NCI-H146 treated with DMSO at 0.1 percent for 48 hours (cell line): ENCODE results near the gene NXF3.
"Not testable (repeated sequence)": the region's sequence is repeated elsewhere in the genome, so short reads cannot be mapped to it uniquely, and the experiment has no call there.

Experiments used
- DNase-seq: peaks from one replicate; lab custom pipeline; 2025; ENCODE audit not compliant: unreplicated experiment; lab: John Stamatoyannopoulos, UW

The NXF3 gene, protein sequence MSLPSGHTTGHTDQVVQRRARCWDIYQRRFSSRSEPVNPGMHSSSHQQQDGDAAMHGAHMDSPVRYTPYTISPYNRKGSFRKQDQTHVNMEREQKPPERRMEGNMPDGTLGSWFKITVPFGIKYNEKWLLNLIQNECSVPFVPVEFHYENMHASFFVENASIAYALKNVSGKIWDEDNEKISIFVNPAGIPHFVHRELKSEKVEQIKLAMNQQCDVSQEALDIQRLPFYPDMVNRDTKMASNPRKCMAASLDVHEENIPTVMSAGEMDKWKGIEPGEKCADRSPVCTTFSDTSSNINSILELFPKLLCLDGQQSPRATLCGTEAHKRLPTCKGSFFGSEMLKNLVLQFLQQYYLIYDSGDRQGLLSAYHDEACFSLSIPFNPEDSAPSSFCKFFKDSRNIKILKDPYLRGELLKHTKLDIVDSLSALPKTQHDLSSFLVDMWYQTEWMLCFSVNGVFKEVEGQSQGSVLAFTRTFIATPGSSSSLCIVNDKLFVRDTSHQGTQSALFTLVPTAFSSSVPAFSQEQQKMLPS

DNA sequence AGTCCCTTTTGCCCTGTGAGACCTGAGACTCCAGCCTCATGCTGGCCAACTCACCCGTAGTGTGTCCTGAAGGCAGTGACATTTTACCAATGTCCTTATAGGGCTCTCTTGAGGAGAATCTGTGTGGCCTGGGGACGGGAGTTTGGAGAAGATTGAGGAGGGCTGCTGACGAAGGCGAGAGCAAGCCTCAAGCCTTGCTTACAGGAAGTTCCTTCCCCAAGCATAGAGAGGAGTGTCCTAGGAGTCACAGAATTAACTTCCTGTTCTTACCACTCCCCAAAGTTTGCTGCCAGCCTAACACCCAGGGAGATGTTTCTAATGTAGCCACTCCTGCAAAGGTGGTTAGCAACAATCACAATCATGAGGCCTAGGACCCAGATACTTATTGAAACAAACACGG is at the start of gene NXF3:
TSS of gene NXF3 (minus strand) at position 202 of the 400 bp plus-strand sequence. CDS start at position 82, 120 bp downstream.
- DNase-seq = no peak

DNA sequence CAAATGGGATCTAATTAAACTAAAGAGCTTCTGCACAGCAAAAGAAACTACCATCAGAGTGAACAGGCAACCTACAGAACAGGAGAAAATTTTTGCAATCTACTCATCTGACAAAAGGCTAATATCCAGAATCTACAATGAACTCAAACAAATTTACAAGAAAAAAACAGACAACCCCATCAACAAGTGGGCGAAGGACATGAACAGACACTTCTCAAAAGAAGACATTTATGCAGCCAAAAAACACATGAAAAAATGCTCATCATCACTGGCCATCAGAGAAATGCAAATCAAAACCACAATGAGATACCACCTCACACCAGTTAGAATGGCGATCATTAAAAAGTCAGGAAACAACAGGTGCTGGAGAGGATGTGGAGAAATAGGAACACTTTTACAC is 43.6 kb upstream of the NXF3 start:
- not testable (repeated sequence) for DNase-seq

DNA sequence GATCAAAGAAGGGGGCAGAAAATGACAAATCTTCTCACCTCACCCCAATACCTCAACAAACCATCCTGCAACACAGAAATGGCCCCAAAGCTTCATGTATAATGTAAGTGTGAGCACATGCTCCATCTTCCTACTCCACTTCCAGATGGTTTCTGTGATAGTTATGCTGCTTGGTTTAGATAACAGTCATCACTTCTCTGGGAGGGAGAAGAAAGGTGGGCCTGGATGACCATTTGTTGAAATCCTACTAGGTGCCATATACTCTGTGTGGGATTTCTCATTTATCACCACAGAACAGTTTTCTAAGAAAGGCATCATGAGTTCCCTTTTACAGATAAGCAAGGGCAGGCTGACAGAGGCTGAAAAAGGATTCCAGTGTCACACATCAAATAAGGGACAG is 31.3 kb upstream of the NXF3 start:
- DNase-seq = no peak

DNA sequence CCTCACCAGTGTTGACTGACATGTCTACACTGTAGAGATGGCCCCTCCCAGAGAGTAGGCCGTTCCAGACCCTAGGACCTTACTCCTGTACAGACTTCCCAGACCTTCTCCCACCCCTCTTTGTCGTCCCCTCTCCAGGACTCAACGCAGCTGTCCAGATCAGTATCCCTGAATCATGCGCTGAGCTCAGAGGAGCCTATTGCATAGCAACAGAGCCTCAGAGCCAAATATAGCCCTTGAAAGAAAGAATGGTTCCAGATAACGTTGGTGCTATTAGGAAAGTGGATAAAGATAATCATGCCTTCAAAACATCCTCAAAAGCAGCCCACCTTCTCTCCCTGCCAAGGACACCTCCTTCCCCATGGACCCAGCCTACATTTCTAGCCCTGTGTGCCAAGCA is 27.8 kb upstream of the NXF3 start:
- DNase-seq = no peak

DNA sequence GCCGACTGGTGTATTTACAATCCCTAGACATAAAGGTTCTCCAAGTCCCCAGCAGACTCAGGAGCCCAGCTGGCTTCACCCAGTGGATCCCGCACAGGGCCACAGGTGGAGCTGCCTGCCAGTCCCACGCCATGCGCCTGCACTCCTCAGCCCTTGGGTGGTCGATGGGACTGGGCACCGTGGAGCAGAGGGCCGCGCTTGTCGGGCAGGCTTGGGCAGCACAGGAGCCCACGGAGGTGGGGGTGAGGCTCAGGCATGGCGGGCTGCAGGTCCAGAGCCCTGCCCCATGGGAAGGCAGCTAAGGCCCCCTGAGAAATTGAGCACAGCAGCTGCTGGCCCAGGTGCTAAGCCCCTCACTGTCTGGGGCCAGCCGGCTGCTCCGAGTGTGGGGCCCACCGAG is 24.0 kb upstream of the NXF3 start:
- not testable (repeated sequence) for DNase-seq

DNA sequence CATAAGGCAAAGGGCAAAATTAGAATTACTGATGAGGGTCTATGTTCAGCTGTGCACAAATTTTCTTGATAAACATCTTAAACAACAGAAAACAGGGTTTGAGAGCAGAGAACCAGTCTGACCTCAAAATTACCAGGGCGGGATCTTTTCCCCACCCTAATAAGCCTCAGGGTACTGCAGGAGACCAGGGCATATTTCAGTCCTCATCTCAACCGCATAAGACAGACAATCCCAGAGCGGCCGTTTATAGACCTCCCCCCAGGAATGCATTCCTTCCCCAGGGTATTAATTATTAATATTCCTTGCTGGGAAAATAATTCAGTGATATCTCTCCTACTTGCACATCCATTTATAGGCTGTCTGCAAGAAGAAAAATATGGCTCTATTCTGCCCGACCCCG is 16.6 kb upstream of the NXF3 start:
- DNase-seq = not testable (repeated sequence)

DNA sequence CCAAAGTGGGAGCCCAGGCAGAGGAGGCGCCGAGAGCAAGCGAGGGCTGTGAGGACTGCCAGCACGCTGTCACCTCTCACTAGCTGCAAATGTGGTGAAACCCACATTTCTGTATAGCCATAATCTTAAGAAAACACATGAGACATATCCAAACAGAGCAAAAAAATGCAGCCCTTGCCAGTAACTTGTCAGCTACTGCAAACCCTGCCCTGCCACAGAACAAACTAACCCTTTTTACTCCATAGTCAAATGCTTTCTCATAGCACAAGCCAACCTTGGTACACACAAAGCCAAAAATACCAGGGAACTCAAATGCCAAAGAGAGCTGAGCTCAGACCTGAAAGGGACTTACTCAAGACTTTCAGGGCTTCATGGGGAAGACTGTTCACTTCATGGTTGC is 14.9 kb upstream of the NXF3 start:
- DNase-seq = no peak

DNA sequence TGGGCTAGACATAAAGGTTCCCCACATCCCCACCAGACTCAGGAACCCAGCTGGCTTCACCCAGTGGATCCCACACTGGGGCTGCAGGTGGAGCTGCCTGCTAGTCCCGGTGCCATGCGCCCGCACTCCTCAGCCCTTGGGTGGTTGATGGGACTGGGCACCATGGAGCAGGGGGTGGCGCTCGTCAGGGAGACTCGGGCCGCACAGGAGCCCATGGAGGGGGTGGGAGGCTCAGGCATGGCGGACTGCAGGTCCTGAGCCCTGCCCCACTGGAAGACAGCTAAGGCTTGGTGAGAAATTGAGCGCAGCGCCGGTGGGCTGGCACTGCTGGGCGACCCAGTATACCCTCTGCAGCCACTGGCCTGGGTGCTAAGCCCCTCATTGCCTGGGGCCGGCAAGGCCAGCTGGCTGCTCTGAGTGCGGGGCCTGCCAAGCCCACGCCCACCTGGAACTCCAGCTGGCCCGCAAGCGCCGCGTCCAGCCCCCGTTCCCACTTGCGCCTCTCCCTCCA is 14.3 kb upstream of the NXF3 start:
- DNase-seq = not testable (repeated sequence)

DNA sequence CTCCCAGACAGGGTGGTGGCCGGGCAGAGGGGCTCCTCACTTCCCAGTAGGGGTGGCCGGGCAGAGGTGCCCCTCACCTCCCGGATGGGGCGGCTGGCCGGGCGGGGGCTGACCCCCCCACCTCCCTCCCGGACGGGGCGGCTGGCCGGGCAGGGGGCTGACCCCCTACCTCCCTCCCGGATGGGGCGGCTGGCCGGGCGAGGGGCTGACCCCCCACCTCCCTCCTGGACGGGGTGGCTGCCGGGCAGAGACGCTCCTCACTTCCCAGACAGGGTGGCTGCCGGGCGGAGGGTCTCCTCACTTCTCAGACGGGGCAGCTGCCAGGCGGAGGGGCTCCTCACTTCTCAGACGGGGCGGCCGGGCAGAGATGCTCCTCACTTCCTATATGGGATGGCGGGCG is 11.4 kb upstream of the NXF3 start:
- DNase-seq = not testable (repeated sequence)

DNA sequence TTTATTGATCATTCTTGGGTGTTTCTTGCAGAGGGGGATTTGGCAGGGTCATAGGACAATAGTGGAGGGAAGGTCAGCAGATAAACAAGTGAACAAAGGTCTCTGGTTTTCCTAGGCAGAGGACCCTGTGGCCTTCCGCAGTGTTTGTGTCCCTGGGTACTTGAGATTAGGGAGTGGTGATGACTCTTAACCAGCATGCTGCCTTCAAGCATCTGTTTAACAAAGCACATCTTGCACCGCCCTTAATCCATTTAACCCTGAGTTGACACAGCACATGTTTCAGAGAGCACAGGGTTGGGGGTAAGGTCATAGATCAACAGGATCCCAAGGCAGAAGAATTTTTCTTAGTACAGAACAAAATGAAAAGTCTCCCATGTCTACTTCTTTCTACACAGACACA is 10.9 kb upstream of the NXF3 start:
- DNase-seq = not testable (repeated sequence)

DNA sequence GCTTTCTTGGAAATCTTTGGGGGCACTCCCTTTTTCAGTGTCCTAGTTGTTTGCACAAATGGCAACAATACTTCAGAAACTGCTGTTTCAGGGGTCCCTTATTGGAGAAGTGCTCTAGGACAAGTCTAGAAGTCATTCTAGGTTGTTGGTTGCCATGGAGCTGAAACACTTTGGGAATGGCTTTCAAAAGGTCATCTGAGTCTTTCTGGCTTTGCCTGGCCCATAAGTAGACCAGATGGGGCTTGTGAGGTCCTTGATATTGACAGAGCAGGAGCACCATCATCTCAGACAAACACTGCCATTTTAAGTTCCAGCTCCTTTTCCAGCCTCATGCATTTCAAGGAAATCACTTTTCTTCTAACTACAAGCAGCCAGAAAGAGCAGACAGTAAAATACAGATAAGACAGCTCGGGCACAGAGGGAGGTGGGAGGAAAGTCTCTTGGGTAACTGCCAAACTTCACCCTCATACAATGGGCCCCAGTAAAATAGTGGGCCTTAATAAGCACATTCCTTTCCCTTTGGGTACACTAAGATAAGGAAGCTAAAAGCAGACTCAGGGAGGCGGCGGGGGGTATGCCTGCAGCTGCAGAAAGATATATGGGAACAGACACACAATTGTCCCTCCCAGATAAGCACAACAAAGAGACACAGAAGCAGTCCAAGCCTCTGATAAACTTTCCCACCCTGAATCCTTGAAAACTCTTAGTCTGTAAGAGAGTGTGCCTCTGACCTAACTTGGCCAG is 8.5 kb upstream of the NXF3 start:
- no peak for DNase-seq

DNA sequence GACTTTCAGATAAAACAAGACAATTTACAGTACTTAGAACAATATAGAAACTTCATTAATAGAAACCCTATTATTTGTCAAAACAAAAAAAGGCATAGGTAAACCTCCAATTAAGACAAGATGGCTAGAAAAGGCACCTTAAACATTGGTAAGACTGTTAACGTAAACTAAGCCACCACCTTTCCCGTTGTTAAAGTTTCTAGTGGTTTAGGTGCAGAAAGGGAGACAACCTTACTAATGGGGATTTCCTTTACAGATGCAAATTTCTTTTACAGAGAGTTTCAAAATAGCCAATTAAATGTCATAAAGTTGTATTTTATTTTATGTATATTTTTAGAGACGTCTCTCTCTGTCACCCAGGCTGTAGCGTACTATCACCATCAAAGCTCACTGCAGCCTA is 7.5 kb upstream of the NXF3 start:
- no peak for DNase-seq

DNA sequence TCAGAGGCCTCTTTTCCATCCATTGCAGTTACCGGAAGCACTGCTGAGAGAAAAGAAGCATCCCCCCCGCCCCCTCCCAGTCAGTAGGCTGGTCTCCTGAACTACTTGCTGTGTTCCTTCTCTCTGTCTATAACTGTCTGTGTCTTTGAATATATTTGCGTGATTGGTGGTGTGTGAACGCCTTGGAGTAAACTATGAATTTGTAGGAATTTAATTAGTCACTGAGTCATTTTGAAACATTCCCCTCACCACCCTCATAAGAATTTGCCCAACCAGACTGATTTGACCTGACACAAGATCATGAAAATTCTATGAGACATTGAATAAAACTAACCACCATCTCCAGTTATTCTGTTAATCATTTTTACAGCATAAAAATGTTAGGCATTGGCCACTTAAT is 6.7 kb upstream of the NXF3 start:
- no peak for DNase-seq

DNA sequence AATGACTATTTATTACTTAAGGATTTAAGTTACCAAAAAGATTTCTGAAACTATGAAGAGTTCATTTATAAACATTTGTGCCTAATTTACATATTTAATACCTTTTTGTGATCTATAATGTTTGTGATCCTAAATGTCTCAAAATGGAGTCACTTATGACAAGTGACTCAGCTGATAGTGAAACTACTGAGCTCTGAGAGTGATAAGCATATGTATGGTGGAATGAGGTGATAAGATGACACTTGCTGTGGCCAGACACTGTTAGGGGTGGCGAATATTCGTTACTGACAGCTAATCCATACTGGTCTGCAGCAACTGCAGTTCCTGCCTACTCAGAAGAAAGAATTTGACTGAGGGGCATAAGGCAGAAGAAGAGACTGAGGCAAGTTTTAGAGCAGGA is 5.5 kb upstream of the NXF3 start:
- no peak for DNase-seq

DNA sequence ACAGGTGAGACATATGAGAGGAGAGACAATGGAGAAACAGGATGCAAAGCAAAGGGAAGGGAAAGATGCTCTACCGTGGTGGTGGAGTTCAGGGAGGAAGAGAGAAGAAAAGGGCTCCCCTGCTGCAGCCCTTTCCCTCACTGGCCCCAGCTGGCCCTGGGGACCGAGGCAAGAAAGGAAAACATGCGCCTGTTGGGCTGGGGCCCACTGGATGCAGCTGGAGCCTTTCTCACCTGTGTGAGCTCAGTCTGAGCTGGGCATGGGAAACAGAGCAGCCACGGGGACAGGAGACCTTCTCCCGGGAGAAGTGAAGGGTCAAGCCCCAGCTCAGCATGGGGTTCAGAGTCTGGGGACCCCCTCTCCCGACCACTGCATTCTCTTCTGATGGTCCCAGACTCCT is 11.9 kb downstream of the NXF3 start:
- DNase-seq = no peak

DNA sequence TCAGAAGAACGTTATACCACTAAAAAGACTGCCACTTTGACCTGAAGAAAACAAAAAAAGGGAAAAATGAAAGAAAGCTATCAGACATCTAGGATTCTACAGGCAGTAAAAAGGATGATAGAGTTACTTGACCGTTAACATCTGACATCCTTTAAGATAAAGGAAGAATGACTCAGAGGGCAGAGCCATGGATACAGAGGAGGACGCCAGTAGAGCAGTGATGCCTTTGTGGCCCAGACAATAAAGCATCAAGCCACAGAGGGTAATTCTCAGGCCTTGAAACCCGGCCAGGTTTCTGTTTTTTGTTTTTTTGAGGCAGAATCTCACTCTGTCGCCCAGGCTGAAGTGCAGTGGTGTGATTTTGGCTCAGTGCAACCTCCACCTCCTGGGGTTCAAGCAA is 19.5 kb downstream of the NXF3 start:
- DNase-seq = no peak

DNA sequence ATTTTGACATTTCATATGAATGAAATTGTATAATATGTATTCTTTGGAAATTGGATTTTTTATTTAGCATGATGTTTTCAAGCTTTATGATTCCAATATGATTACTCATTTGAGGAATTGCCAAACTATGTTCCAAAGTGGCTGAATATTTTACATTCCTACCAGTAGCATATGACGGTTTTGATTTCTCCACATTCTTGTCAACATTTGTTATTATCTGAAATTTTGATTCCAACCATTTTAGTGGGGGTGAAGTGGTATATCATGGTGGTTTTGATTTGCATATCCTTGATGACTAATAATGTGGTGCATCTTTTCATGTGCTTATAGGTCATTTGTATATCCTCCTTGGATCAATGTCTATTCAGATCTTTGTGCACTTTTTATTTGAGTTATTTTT is 26.3 kb downstream of the NXF3 start:
- no peak for DNase-seq

DNA sequence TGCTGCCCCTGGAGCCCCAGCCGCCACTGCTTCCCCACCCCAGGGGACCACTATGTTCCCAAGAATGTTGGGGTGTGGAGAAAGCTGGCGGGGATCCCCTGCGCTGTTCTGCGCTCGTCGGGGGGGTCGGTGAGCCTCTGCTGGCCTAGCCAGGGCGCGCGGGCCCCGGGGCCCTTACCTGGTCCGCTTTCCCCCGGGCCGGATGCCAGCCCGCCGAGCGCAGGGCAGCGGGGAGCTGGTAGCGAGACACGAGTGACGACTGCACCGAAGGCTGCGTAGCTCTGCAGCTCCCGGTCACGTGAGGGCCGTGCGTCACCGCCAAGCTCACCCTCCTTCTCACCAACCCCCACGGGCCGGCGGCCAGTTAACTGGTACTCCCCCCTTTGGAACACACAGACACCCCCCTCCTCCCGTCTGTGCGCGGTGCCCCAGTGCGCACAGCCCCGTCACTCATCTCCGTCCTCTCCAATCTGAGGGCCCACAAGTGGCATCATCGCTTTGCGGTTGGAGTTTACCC is 29.0 kb downstream of the NXF3 start, which contains the start of gene BEX1:
TSS of gene BEX1 (minus strand) at position 254 of the 517 bp plus-strand sequence. CDS start 897 bp downstream, outside the sequence.
- DNase-seq = peak; percentile 68

DNA sequence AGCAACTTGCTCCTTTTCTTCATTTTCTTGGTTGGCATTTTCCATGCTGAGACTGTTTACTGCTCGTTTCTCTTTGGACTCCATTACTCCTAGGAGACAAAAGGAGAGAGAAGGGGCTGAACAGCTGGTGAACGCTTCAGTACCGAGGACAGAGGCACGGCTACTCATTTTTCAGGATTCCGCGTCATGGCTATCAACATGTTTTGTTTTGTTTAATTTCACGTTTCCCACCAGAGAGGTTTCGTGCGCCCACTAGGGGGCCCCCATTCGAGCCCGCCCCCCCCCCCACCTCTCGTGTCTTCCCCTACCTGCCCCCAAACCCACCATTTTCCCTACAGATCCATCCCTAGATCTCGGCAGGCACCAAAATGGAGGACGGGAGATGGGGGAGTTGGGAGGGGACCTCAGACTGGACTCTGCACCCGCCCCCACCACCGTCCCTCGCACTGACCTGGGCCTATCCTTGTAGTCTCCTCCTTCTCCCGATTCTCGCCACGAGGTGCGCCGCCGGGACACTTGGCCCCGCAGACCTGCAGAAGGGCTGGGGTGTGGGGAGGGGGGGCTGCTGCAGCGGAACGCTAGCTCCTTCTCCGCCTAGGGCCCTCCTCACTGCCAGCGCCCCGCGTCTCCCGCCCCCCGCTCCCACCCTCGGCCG is 29.6 kb downstream of the NXF3 start:
- peak; percentile 39 for DNase-seq

DNA sequence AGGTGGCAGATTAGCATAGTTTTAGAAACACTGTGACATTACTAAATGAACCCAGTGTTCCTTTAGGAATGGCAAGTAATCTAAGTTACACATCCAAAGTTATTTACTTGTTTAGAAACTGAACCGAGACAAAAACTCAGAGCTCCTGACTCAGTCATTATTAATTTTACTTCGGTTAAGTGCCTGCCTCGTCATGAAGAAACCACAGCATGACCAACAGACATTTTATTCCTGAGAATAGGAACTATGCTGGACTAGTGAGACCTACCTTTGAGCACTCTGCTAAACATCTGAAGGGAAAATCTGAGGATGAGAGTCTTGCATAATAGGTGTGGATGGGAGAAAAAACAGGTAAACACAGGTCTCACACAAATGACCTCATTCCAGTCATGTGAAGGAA is 31.5 kb downstream of the NXF3 start:
- DNase-seq = no peak

DNA sequence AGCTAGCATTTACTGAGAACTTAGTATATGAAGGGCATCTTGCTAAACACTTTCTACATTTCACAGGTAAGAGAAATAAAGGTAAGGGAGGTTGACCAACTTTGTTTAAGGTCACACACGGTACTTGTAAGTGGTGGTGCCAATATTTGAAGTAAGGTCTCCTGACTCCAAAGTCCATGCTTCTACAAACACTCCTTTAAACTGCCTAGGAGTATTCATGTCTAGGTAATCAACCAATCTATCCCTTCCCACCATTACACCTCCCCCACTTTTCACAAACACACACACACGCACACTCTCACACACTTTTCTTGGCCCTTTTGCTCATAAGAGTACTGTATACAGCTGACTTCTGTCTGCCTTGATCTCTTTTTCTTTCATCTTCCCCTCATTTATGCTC is 36.0 kb downstream of the NXF3 start:
- no peak for DNase-seq
